ENCODE results near the gene CLEC18C.
"Not testable (repeated sequence)": the region's sequence is repeated elsewhere in the genome, so short reads cannot be mapped to it uniquely, and the experiment has no call there.

DNA sequence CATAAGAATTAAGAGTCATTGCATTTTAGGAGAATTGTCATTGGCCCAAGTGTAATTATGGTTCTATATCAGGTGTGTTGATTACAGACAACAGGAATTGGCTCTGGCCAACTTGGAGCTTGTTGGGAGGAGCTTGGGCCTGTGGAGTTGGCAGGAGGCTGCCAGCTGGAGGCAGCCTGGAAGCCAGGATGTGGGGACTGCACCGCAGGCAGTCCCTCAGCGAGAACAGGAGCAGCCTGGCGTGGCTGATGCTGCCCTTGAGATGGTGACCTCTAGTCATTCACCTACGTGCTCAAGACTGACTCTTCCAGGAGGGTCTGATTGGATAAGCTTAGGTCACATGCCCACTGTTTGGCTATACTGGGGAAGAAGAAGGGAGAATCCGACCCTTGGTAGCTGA, 45.9 kb upstream of the CLEC18C start:
- TF ChIP-seq POLR2AphosphoS5 (IDR thresholded peaks at IDR 0.05; ENCODE audit: low read depth, low read length); CTCF (IDR thresholded peaks at IDR 0.05 in 2 of 3, conservative IDR thresholded peaks at IDR 0.05 in 1 of 3; ENCODE audit: borderline replicate concordance in 1 of 3, insufficient read depth in 1 of 3, low read depth in 2 of 3, low read length in 2 of 3); ELF1 (IDR thresholded peaks at IDR 0.05; ENCODE audit: borderline replicate concordance, low read depth); EZH2 (IDR thresholded peaks at IDR 0.05); POLR2A (IDR thresholded peaks at IDR 0.05; ENCODE audit: borderline replicate concordance, extremely low read depth, insufficient read depth, insufficient read length); REST (IDR thresholded peaks at IDR 0.05; ENCODE audit: low read depth); RAD21 (IDR thresholded peaks at IDR 0.05; ENCODE audit: low read depth); YY1 (IDR thresholded peaks at IDR 0.05; ENCODE audit: extremely low read depth, insufficient replicate concordance, low read depth, low read length); JUND (IDR thresholded peaks at IDR 0.05); TCF7L2 (IDR thresholded peaks at IDR 0.05; ENCODE audit: borderline replicate concordance, extremely low read depth, insufficient read depth, insufficient read length): not testable (repeated sequence)
- TF ChIP-seq, protein P1, sequence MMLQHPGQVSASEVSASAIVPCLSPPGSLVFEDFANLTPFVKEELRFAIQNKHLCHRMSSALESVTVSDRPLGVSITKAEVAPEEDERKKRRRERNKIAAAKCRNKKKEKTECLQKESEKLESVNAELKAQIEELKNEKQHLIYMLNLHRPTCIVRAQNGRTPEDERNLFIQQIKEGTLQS (IDR thresholded peaks at IDR 0.05), result not testable (repeated sequence)
